ENCODE results near the gene SCN11A.

DNA sequence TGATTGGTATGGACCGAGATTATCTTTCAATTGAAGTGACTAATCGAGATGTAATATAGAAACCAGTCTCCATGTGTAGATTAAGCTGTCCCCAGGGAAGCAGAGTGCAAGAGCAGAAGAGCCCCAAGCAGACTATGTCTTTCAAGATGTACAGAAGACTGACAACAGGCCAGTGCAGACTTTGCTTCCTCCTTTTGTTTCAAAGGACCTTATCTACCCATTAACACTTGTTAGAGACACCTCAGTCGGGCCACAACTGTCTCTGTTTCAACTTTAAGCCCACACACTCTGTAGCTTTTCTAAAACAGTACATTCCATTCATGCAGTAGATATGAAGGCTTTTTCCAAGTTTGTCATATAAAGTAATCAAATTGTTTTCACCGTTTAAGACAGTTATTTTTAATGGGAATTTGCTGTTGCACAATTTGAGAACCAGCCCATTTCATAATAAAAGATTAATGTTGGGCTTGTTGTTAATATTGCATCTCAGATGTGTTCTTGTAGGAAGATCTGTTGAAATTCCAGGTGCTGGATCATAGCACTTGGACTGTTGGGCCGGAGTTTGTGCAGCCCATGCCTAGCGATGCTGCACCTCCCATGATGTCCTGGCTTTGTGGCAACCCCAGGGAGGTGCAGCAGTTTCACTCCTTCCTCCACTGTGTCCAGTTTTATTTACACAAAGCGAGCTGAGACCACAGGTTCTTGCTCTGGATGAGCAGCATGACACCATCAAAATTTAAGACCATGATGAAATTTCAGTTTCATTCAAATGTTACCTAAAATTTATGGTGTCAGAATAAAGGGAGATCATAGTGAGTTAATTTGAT is 43.3 kb upstream of the SCN11A start:
- TF ChIP-seq CEBPB (IDR thresholded peaks at IDR 0.05; ENCODE audit: low read depth) (no peak), POLR2AphosphoS5 (IDR thresholded peaks at IDR 0.05; ENCODE audit: low read depth, low read length) (no peak)
- TF ChIP-seq, protein P1, sequence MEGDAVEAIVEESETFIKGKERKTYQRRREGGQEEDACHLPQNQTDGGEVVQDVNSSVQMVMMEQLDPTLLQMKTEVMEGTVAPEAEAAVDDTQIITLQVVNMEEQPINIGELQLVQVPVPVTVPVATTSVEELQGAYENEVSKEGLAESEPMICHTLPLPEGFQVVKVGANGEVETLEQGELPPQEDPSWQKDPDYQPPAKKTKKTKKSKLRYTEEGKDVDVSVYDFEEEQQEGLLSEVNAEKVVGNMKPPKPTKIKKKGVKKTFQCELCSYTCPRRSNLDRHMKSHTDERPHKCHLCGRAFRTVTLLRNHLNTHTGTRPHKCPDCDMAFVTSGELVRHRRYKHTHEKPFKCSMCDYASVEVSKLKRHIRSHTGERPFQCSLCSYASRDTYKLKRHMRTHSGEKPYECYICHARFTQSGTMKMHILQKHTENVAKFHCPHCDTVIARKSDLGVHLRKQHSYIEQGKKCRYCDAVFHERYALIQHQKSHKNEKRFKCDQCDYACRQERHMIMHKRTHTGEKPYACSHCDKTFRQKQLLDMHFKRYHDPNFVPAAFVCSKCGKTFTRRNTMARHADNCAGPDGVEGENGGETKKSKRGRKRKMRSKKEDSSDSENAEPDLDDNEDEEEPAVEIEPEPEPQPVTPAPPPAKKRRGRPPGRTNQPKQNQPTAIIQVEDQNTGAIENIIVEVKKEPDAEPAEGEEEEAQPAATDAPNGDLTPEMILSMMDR (IDR thresholded peaks at IDR 0.05 in 2 of 3, conservative IDR thresholded peaks at IDR 0.05 in 1 of 3; ENCODE audit: borderline replicate concordance in 1 of 3, insufficient read depth in 1 of 3, low read depth in 2 of 3, low read length in 2 of 3), result no peak
- TF ChIP-seq, protein P2, sequence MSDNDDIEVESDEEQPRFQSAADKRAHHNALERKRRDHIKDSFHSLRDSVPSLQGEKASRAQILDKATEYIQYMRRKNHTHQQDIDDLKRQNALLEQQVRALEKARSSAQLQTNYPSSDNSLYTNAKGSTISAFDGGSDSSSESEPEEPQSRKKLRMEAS (IDR thresholded peaks at IDR 0.05), result no peak
- TF ChIP-seq, protein P3, sequence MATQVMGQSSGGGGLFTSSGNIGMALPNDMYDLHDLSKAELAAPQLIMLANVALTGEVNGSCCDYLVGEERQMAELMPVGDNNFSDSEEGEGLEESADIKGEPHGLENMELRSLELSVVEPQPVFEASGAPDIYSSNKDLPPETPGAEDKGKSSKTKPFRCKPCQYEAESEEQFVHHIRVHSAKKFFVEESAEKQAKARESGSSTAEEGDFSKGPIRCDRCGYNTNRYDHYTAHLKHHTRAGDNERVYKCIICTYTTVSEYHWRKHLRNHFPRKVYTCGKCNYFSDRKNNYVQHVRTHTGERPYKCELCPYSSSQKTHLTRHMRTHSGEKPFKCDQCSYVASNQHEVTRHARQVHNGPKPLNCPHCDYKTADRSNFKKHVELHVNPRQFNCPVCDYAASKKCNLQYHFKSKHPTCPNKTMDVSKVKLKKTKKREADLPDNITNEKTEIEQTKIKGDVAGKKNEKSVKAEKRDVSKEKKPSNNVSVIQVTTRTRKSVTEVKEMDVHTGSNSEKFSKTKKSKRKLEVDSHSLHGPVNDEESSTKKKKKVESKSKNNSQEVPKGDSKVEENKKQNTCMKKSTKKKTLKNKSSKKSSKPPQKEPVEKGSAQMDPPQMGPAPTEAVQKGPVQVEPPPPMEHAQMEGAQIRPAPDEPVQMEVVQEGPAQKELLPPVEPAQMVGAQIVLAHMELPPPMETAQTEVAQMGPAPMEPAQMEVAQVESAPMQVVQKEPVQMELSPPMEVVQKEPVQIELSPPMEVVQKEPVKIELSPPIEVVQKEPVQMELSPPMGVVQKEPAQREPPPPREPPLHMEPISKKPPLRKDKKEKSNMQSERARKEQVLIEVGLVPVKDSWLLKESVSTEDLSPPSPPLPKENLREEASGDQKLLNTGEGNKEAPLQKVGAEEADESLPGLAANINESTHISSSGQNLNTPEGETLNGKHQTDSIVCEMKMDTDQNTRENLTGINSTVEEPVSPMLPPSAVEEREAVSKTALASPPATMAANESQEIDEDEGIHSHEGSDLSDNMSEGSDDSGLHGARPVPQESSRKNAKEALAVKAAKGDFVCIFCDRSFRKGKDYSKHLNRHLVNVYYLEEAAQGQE (IDR thresholded peaks at IDR 0.05; ENCODE audit: low read depth), result no peak
